ENCODE data around the gene TSSK3. TPM values are rescaled to one million over a fixed set of nuclear protein-coding genes. Genes with fewer than 3 reads are reported as not detected.

Gene TSSK3
- total RNA-seq, 2 experiments from 2014 or later = 0.98 TPM; not detected in 1

DNA sequence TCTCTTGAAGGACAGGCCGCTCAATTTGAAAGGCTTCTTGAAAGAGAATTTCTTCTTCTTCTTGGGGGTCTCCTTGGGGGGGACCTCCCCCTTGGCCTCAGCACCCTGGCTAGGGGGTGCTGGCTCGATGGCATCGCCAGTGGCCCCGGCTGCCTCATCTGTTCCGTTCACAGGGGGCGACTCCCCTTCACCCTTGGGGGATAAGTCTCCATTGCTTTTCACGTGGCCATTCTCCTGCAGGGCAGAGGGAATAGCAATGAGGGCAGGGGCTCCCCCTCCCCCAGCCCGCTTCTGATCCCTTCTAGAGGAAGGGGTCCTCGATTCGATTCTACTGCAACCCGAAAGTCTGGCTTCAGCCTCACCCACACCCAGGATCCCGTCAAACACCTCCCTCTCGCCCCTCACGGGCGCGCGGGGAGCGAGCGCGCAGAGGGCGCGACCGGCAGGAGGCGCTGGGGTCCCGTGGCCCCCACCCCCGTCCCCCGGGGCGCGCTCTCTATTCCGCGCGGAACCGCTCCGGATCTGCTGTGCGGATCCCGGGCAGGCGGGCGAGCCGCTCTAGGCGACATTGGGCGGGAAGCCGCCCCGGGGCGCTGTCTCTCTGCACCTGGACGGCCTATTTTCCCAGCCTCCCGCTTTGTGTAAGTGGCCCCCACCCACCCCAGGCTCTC is 27.3 kb upstream of the TSSK3 start:
- Mint-ChIP-seq H3K4me3 (peak overlapping the region; percentile 94), H3K36me3 (ENCODE audit: low read depth) (peaks cover 47% of the 10 kb centered on the region), H3K4me1 (ENCODE audit: low read depth) (peaks cover 53% of the 10 kb centered on the region), H3K9me3 (no peaks in the 10 kb centered on the region), H3K27ac (peak overlapping the region; percentile 87), H3K27me3 (no peaks in the 10 kb centered on the region)
- ChIA-PET POLR2A (interaction anchor here (1.0 to 3.8 kb wide), 26 partner anchors 11 to 322 kb away, joined by 3 to 74 read pairs (median 16); partner anchors contain the start of genes BSDC1, CCDC28B, HDAC1 and KHDRBS1), CTCF (interaction anchor here (0.9 to 3.0 kb wide), 13 partner anchors 13 to 185 kb away, joined by 3 to 20 read pairs (median 5); partner anchors contain the start of genes BSDC1 and HDAC1)
- DNase-seq = peak; percentile 55 to 91 (median 66)
- Histone ChIP-seq H3K9me3 (ENCODE audit: control insufficient read depth in 1 of 2, insufficient read depth in 1 of 2, low read length in 2 of 2) (no peaks in the 10 kb centered on the region), H3K27ac (ENCODE audit: low read depth in 1 of 2, low read length in 2 of 2) (peak overlapping the region in 1 of 2 donors; percentile 52), H3K4me3 (ENCODE audit: low read length) (peak overlapping the region; percentile 59), H3K4me1 (ENCODE audit: insufficient read depth, low read length) (peaks cover 49% of the 10 kb centered on the region), H3K36me3 (ENCODE audit: insufficient read depth, low read length) (peaks cover 38% of the 10 kb centered on the region), H3K27me3 (ENCODE audit: control insufficient read depth in 1 of 2, insufficient read depth in 2 of 2, low read length in 2 of 2) (no peaks in the 10 kb centered on the region)
- TF ChIP-seq, protein P1, sequence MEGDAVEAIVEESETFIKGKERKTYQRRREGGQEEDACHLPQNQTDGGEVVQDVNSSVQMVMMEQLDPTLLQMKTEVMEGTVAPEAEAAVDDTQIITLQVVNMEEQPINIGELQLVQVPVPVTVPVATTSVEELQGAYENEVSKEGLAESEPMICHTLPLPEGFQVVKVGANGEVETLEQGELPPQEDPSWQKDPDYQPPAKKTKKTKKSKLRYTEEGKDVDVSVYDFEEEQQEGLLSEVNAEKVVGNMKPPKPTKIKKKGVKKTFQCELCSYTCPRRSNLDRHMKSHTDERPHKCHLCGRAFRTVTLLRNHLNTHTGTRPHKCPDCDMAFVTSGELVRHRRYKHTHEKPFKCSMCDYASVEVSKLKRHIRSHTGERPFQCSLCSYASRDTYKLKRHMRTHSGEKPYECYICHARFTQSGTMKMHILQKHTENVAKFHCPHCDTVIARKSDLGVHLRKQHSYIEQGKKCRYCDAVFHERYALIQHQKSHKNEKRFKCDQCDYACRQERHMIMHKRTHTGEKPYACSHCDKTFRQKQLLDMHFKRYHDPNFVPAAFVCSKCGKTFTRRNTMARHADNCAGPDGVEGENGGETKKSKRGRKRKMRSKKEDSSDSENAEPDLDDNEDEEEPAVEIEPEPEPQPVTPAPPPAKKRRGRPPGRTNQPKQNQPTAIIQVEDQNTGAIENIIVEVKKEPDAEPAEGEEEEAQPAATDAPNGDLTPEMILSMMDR (IDR thresholded peaks at IDR 0.05) = peak; percentile 84
- peak; percentile 76 for ATAC-seq (ENCODE audit: poor library complexity)
- intact Hi-C loops (cut with DNase I, micrococcal nuclease) = loop anchor here (1.0 to 5.0 kb wide), 7 partner anchors 38 to 93 kb away; partner anchors contain the start of gene HDAC1 (in 1 of the 2)

DNA sequence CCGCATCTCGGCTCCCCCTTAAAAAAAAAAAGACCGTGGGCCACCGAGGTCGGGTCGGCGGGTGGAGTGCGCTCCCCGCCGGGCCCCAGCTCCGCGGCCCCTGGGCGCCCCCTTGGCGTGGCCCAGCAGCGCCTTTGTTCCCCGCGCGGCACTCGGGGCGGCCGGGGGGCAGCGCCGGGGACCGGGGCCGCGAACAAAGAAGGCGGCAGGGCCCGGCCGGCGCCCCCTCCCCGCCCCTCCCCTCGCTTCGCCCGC is 26.9 kb upstream of the TSSK3 start:
- Histone ChIP-seq H3K36me3 (ENCODE audit: insufficient read depth, low read length) (peaks cover 34% of the 10 kb centered on the region), H3K4me3 (ENCODE audit: low read length) (peak overlapping the region; percentile 59), H3K27ac (ENCODE audit: low read depth in 1 of 2, low read length in 2 of 2) (no peak overlapping the region), H3K27me3 (ENCODE audit: control insufficient read depth in 1 of 2, insufficient read depth in 2 of 2, low read length in 2 of 2) (no peaks in the 10 kb centered on the region), H3K9me3 (ENCODE audit: control insufficient read depth in 1 of 2, insufficient read depth in 1 of 2, low read length in 2 of 2) (no peaks in the 10 kb centered on the region), H3K4me1 (ENCODE audit: insufficient read depth, low read length) (peaks cover 49% of the 10 kb centered on the region)
- Mint-ChIP-seq H3K4me3 (peak overlapping the region; percentile 94), H3K4me1 (ENCODE audit: low read depth) (peaks cover 53% of the 10 kb centered on the region), H3K27me3 (no peaks in the 10 kb centered on the region), H3K9me3 (no peaks in the 10 kb centered on the region), H3K36me3 (ENCODE audit: low read depth) (peaks cover 43% of the 10 kb centered on the region), H3K27ac (no peak overlapping the region)
- ChIA-PET CTCF (interaction anchor here (0.6 to 3.0 kb wide), 15 partner anchors 13 to 185 kb away, joined by 3 to 20 read pairs (median 5); partner anchors contain the start of genes BSDC1 and HDAC1), POLR2A (interaction anchor here (0.6 to 3.8 kb wide), 40 partner anchors 10 to 395 kb away, joined by 3 to 74 read pairs (median 7); partner anchors contain the start of genes BSDC1, CCDC28B, HDAC1 and IQCC)
- TF ChIP-seq, protein P1 (IDR thresholded peaks at IDR 0.05) = no peak
- intact Hi-C loops (cut with DNase I, micrococcal nuclease) = loop anchor here (1.0 to 5.0 kb wide), 6 partner anchors 37 to 93 kb away; partner anchors contain the start of gene HDAC1 (in 1 of the 2)
- peak; percentile 19 for ATAC-seq (ENCODE audit: poor library complexity)
- DNase-seq = no peak

DNA sequence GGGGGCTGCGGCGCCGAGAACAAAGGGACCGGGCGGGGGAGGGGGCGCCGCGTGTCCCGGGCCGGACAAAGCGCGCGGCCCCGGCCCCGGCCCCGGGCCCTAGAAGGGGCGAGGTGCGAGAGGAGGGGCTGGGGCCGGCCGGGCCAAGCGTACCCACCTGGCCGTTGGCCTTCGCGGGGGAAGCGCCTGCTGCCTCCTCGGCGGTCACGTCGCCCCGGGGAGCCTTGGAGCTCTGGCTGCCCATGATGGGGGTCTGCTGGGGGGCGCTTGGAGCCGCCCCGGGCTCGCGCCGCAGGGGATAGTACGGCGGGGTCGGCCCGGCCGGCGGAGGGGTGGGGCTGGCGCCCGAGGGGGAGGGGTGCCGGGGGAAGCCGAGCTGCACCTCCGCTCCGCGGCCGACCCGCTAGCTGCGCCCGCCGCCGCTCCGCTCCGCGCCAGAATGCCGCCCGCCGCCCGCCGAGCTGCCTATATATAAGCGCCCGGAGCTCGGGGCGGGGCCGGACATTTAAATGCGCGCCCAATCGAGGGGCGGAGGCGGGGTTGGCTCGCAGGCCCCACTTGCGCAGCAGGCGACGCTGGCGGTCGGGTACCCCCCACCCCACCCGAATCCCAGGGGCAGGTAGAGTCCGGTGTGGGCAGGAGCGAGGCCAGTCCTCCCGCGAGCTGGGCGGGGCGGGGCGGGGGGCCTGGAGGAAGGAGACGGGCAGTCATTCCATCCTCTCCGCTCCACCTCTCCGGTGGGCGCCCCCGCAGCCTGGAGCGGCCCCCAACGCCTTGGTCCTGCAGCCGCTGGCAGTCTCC is 26.3 kb upstream of the TSSK3 start, which contains the start of gene MARCKSL1:
MARCKSL1 (minus strand) TSS at position 444 of the 801 bp plus-strand sequence; CDS start at position 244, 200 bp downstream.
- Histone ChIP-seq H3K9me3 (ENCODE audit: control insufficient read depth in 1 of 2, insufficient read depth in 1 of 2, low read length in 2 of 2) (no peaks in the 10 kb centered on the region), H3K27ac (ENCODE audit: low read depth in 1 of 2, low read length in 2 of 2) (peak within 1 kb of the TSS in 1 of 2 donors; percentile 52), H3K27me3 (ENCODE audit: control insufficient read depth in 1 of 2, insufficient read depth in 2 of 2, low read length in 2 of 2) (no peaks in the 10 kb centered on the region), H3K4me3 (ENCODE audit: low read length) (peak within 1 kb of the TSS; percentile 59), H3K4me1 (ENCODE audit: insufficient read depth, low read length) (peaks cover 49% of the 10 kb centered on the region), H3K36me3 (ENCODE audit: insufficient read depth, low read length) (peaks cover 28% of the 10 kb centered on the region)
- H3K9me3 Mint-ChIP-seq = no peaks in the 10 kb centered on the region
- peaks cover 38% of the 10 kb centered on the region for H3K36me3 Mint-ChIP-seq (ENCODE audit: low read depth)
- ChIA-PET CTCF (interaction anchor here (0.6 to 3.0 kb wide), 16 partner anchors 13 to 184 kb away, joined by 3 to 20 read pairs (median 4); partner anchors contain the start of genes BSDC1 and HDAC1), POLR2A (interaction anchor here (0.6 to 3.8 kb wide), 43 partner anchors 10 to 395 kb away, joined by 3 to 74 read pairs (median 7); partner anchors contain the start of genes BSDC1, CCDC28B, HDAC1 and IQCC)
- no peaks in the 10 kb centered on the region for H3K27me3 Mint-ChIP-seq
- peak within 1 kb of the TSS; percentile 94 for H3K4me3 Mint-ChIP-seq
- H3K4me1 Mint-ChIP-seq (ENCODE audit: low read depth) = peaks cover 50% of the 10 kb centered on the region
- intact Hi-C loops (cut with DNase I, micrococcal nuclease) = loop anchor here (1.0 to 5.0 kb wide), 8 partner anchors 15 to 94 kb away; partner anchors contain the start of genes BSDC1 (in 1 of the 2) and HDAC1 (in 1 of the 2)
- peak; percentile 66 for ATAC-seq (ENCODE audit: poor library complexity)
- TF ChIP-seq, protein P1 (IDR thresholded peaks at IDR 0.05) = no peak
- peak; percentile 79 to 94 (median 86) for DNase-seq
- H3K27ac Mint-ChIP-seq = peak within 1 kb of the TSS; percentile 87
